ENCODE data around the gene FGGY.

FGGY gene

GRCh38 chr1:59742526-59742925, 445.6 kb downstream of the FGGY start:
- TF ChIP-seq CTCF (IDR thresholded peaks at IDR 0.05; ENCODE audit: low read depth, low read length, missing control alignments) = no peak
- H3K4me3 ChIP-seq (ENCODE audit: low read depth, low read length) = no peak overlapping the region
- no peak for DNase-seq (ENCODE audit: low read depth)

- DNase-seq (ENCODE audit: low read depth) = no peak
These were observed 446.6 kb downstream of the FGGY start for GRCh38 chr1:59743324-59744091.

GRCh38 chr1:59747420-59748024, 450.6 kb downstream of the FGGY start:
- no peak for TF ChIP-seq CTCF (IDR thresholded peaks at IDR 0.05; ENCODE audit: low read depth, low read length, missing control alignments)
- no peak for DNase-seq (ENCODE audit: low read depth)
- H3K4me3 ChIP-seq (ENCODE audit: low read depth, low read length) = no peak overlapping the region

More at GRCh38 chr1:59743324-59744091, 446.6 kb downstream of the FGGY start:
- no peak for TF ChIP-seq CTCF (IDR thresholded peaks at IDR 0.05; ENCODE audit: low read depth, low read length, missing control alignments)
- no peak overlapping the region for H3K4me3 ChIP-seq (ENCODE audit: low read depth, low read length)

- H3K4me3 ChIP-seq (ENCODE audit: low read depth, low read length) = no peak overlapping the region
- TF ChIP-seq CTCF (IDR thresholded peaks at IDR 0.05; ENCODE audit: low read depth, low read length, missing control alignments) = no peak
- no peak for DNase-seq (ENCODE audit: low read depth)
These were observed 451.2 kb downstream of the FGGY start for GRCh38 chr1:59748123-59748522.

- H3K4me3 ChIP-seq (ENCODE audit: low read depth, low read length) = no peak overlapping the region
- DNase-seq (ENCODE audit: low read depth) = no peak
- TF ChIP-seq CTCF (IDR thresholded peaks at IDR 0.05; ENCODE audit: low read depth, low read length, missing control alignments) = no peak
These were observed 453.6 kb downstream of the FGGY start for GRCh38 chr1:59750328-59751003.

GRCh38 chr1:59751004-59751395, 454.1 kb downstream of the FGGY start:
- no peak for DNase-seq (ENCODE audit: low read depth)
- TF ChIP-seq CTCF (IDR thresholded peaks at IDR 0.05; ENCODE audit: low read depth, low read length, missing control alignments) = no peak
- H3K4me3 ChIP-seq (ENCODE audit: low read depth, low read length) = no peak overlapping the region
